ENCODE measurements around the gene BRD1.
"Not testable (repeated sequence)": the region's sequence is repeated elsewhere in the genome, so short reads cannot be mapped to it uniquely, and the experiment has no call there.

Gene BRD1

GRCh38 chr22:49783036-49783746, 44.5 kb downstream of the BRD1 start:
- no peak for DNase-seq (ENCODE audit: low read depth)

GRCh38 chr22:49781886-49782285, 45.8 kb downstream of the BRD1 start:
- DNase-seq (ENCODE audit: low read depth): not testable (repeated sequence)

- no peak for DNase-seq (ENCODE audit: low read depth)
These were observed 46.3 kb downstream of the BRD1 start for GRCh38 chr22:49781289-49781782.

- no peak for DNase-seq (ENCODE audit: low read depth)
These were observed 46.9 kb downstream of the BRD1 start for GRCh38 chr22:49780698-49781288.

- no peak for DNase-seq (ENCODE audit: low read depth)
These were observed 47.6 kb downstream of the BRD1 start for GRCh38 chr22:49779853-49780697.

GRCh38 chr22:49779211-49779610, 48.5 kb downstream of the BRD1 start:
- DNase-seq (ENCODE audit: low read depth): no peak

GRCh38 chr22:49777569-49778249, 50.0 kb downstream of the BRD1 start:
- DNase-seq (ENCODE audit: low read depth): no peak

GRCh38 chr22:49776891-49777290, 50.8 kb downstream of the BRD1 start:
- DNase-seq (ENCODE audit: low read depth): no peak

GRCh38 chr22:49775867-49776511, 51.7 kb downstream of the BRD1 start:
- DNase-seq (ENCODE audit: low read depth): no peak

- no peak for DNase-seq (ENCODE audit: low read depth)
These were observed 52.3 kb downstream of the BRD1 start for GRCh38 chr22:49775191-49775866.

- DNase-seq (ENCODE audit: low read depth): no peak
These were observed 53.0 kb downstream of the BRD1 start for GRCh38 chr22:49774499-49775151.

- no peak for DNase-seq (ENCODE audit: low read depth)
These were observed 53.6 kb downstream of the BRD1 start for GRCh38 chr22:49774046-49774445.

GRCh38 chr22:49773531-49773930, 54.1 kb downstream of the BRD1 start:
- DNase-seq (ENCODE audit: low read depth): no peak

- no peak for DNase-seq (ENCODE audit: low read depth)
These were observed 55.0 kb downstream of the BRD1 start for GRCh38 chr22:49772692-49773091.

- DNase-seq (ENCODE audit: low read depth): no peak
These were observed 56.2 kb downstream of the BRD1 start for GRCh38 chr22:49771266-49772065.

GRCh38 chr22:49770547-49771265, 57.0 kb downstream of the BRD1 start:
- DNase-seq (ENCODE audit: low read depth): no peak

- DNase-seq (ENCODE audit: low read depth): no peak
These were observed 57.8 kb downstream of the BRD1 start for GRCh38 chr22:49769691-49770546.

Data from activated T-cell treated with anti-CD3 and anti-CD28 coated beads for 24 hours (primary cell).